Ishikawa (cell line): ENCODE results near the gene CDC42BPA.

Experiments
- CEBPB ChIP-seq: IDR thresholded peaks from 2 replicates; pipeline ENCODE4 v1.6.1; 2012
- CREB1 ChIP-seq: IDR thresholded peaks from 2 replicates; pipeline ENCODE4 v1.6.1; 2012; ENCODE audit warnings: low read depth
- EGR1 ChIP-seq: IDR thresholded peaks from 2 replicates; pipeline ENCODE4 v1.6.1; 2012
- EP300 ChIP-seq: IDR thresholded peaks from 2 replicates; pipeline ENCODE4 v1.6.1; 2012; ENCODE audit warnings: borderline replicate concordance
- FOXM1 ChIP-seq: IDR thresholded peaks from 2 replicates; pipeline ENCODE4 v1.6.1; 2012; ENCODE audit warnings: low read depth, borderline replicate concordance
- MAX ChIP-seq: IDR thresholded peaks from 2 replicates; pipeline ENCODE4 v1.6.1; 2012
- NFIC ChIP-seq: IDR thresholded peaks from 2 replicates; pipeline ENCODE4 v1.6.1; 2012
- RAD21 ChIP-seq: IDR thresholded peaks from 2 replicates; pipeline ENCODE4 v1.6.1; 2012; ENCODE audit warnings: low read depth
- REST ChIP-seq: IDR thresholded peaks from 2 replicates; pipeline ENCODE4 v1.6.1; 2012; ENCODE audit warnings: low read depth, mild to moderate bottlenecking
- TAF1 ChIP-seq: IDR thresholded peaks from 2 replicates; pipeline ENCODE4 v1.6.1; 2012; ENCODE audit warnings: low read depth, mild to moderate bottlenecking
- TCF12 ChIP-seq: IDR thresholded peaks from 2 replicates; pipeline ENCODE4 v1.6.1; 2012; ENCODE audit warnings: low read depth
- TEAD4 ChIP-seq: IDR thresholded peaks from 2 replicates; pipeline ENCODE4 v1.6.1; 2012
- USF1 ChIP-seq: IDR thresholded peaks from 2 replicates; pipeline ENCODE4 v1.6.1; 2012
- YY1 ChIP-seq: IDR thresholded peaks from 2 replicates; pipeline ENCODE4 v1.6.1; 2012; ENCODE audit warnings: low read depth
- ZBTB7A ChIP-seq: IDR thresholded peaks from 2 replicates; pipeline ENCODE4 v1.6.1; 2012; ENCODE audit warnings: low read depth

CDC42BPA gene

GRCh38 chr1:226991920-226992319 lies 326.4 kb downstream of the CDC42BPA start:
- TF ChIP-seq MAX (no peak), TCF12 (no peak), EGR1 (no peak), TEAD4 (no peak), RAD21 (no peak), ZBTB7A (no peak), CREB1 (no peak), CEBPB (no peak), YY1 (no peak), TAF1 (no peak), REST (no peak), NFIC (no peak), USF1 (no peak), FOXM1 (no peak), EP300 (no peak)

- TF ChIP-seq TCF12 (no peak), CEBPB (no peak), MAX (no peak), FOXM1 (no peak), YY1 (no peak), EP300 (no peak), REST (no peak), ZBTB7A (no peak), EGR1 (no peak)
Observed at GRCh38 chr1:226990133-226990716, 328.1 kb downstream of the CDC42BPA start.

GRCh38 chr1:226989085-226989920 lies 329.0 kb downstream of the CDC42BPA start:
- TF ChIP-seq YY1 (no peak), MAX (no peak), REST (no peak), TAF1 (no peak), CEBPB (no peak), USF1 (no peak), EP300 (no peak), TCF12 (no peak), RAD21 (no peak), FOXM1 (no peak), ZBTB7A (no peak), EGR1 (no peak), TEAD4 (no peak)

- no peak for TF ChIP-seq RAD21
- no peak for TF ChIP-seq CEBPB
- no peak for TF ChIP-seq EGR1
Observed at GRCh38 chr1:226988334-226988666, 330.0 kb downstream of the CDC42BPA start.
